Activated naive CD8-positive, alpha-beta T cell treated with anti-CD3 and anti-CD28 coated beads, Interleukin-2, amount 10 ng/mL, durations not matched to agents 7 days and 5 days (primary cell): ENCODE measurements around the gene EXD3. TPM values are rescaled to one million over a fixed set of nuclear protein-coding genes. Genes with fewer than 3 reads are reported as not detected.
A peak's percentile ranks its signal among the peaks of the same experiment; 100 is the strongest.
"Not testable (repeated sequence)": the region's sequence is repeated elsewhere in the genome, so short reads cannot be mapped to it uniquely, and the experiment has no call there.

Experiments
- ATAC-seq: fragments of 150-1000 bp; cut with Tn5 transposase; one replicate; pipeline ENCODE4 v1.10.0; 2021; ENCODE audit warnings: low read depth, moderate library complexity
- POLR2A ChIA-PET: fragments of 350-600 bp; sonication (Branson Sonifier 250); formaldehyde crosslinking; loops from one replicate; lab custom pipeline; 2021; ENCODE audit warnings: antibody characterized with exemption; lab: Charles Lee
- DNase-seq: peaks from one replicate; pipeline ENCODE4 v3.0.0; 2021
- H3K27ac Mint-ChIP-seq: one replicate; pipeline ENCODE4 v1.8.0; 2022; ENCODE audit warnings: mild to moderate bottlenecking, mixed read lengths
- H3K27me3 Mint-ChIP-seq: one replicate; pipeline ENCODE4 v1.8.0; 2022; ENCODE audit warnings: mild to moderate bottlenecking, moderate library complexity, mixed read lengths
- H3K36me3 Mint-ChIP-seq: one replicate; pipeline ENCODE4 v1.8.0; 2021; ENCODE audit warnings: mild to moderate bottlenecking, mixed read lengths
- H3K4me1 Mint-ChIP-seq: one replicate; pipeline ENCODE4 v1.8.0; 2021; ENCODE audit warnings: mixed read lengths
- H3K4me3 Mint-ChIP-seq: one replicate; pipeline ENCODE4 v1.8.0; 2022; ENCODE audit warnings: mild to moderate bottlenecking, moderate library complexity, mixed read lengths
- H3K9me3 Mint-ChIP-seq: one replicate; pipeline ENCODE4 v1.8.0; 2021; ENCODE audit warnings: mixed read lengths
- total RNA-seq, 2 experiments: library from RNA; stranded (reverse); gene quantifications; one replicate each; pipeline ENCODE4 v1.2.3, GENCODE V29; 2021

The EXD3 gene
- total RNA-seq, 2 experiments from 2014 or later: 23.4 to 24.7 TPM

DNA sequence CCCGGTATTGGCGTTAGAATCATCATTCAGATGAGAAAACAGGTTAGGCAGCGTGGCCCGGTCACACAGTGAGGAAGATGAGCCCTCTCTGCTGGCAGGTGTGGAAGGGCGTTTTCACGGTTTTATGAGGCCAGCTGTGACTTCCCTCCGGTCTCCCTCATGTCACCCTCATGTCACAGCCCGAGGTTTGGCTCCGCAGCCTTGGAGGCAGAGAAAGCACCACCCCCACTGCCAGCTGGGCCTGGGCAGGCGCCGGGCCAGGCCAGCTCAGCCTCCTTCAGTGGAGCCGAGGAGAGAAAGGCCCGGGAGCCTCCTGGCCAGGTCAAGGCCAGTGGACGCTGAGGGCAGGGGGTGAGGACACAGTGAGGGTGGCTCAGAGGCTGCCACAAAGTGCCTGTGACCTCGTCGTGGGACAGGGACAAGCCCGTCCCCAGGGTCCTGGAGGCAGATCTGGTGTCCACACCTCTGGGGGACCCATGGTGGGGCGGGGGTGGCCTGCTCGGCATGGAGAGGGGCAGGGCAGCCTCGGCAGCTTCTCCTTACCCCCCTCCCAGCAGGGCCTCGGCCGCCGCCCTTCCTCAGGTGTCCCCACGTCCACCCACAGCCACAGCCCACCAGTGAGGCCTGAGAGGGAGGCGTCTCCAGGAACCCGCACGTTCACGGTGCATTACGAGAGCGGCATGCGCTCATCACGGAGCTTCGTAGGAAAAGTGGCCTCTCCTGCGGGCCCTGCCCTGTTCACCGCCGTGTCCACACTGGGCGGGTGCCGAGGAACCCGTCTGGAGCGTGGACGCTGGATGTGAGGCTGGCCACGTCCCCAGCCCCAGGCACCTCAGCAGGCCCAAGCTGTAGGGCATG lies 32.2 kb downstream of the EXD3 start:
- Mint-ChIP-seq H3K4me3 (no peak overlapping the region), H3K9me3 (no peaks in the 10 kb centered on the region), H3K4me1 (peaks cover 2% of the 10 kb centered on the region), H3K36me3 (no peaks in the 10 kb centered on the region), H3K27ac (no peak overlapping the region), H3K27me3 (no peaks in the 10 kb centered on the region)
- DNase-seq: no peak
- POLR2A ChIA-PET: no interaction called here
- ATAC-seq: no peak

DNA sequence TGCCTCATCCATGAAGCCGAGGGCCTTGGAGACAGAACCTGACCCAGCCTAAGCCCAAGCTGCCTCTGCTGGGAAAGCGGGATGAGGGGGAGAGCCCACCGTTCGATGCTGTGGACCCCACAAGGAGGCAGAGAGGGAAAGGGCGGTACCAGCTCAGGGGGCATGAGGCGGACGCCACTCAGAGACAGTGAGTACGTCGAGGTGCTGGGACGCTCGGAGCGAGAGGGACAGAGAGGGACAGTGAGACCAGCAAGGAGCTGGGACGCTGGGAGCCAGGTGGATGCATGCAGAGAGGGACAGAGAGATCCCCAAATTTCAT lies 33.6 kb downstream of the EXD3 start:
- ATAC-seq (no peak), DNase-seq (no peak)
- Mint-ChIP-seq H3K4me3 (no peak overlapping the region), H3K36me3 (no peaks in the 10 kb centered on the region), H3K27ac (no peak overlapping the region), H3K27me3 (no peaks in the 10 kb centered on the region), H3K9me3 (no peaks in the 10 kb centered on the region), H3K4me1 (peaks cover 2% of the 10 kb centered on the region)
- POLR2A ChIA-PET: no interaction called here

DNA sequence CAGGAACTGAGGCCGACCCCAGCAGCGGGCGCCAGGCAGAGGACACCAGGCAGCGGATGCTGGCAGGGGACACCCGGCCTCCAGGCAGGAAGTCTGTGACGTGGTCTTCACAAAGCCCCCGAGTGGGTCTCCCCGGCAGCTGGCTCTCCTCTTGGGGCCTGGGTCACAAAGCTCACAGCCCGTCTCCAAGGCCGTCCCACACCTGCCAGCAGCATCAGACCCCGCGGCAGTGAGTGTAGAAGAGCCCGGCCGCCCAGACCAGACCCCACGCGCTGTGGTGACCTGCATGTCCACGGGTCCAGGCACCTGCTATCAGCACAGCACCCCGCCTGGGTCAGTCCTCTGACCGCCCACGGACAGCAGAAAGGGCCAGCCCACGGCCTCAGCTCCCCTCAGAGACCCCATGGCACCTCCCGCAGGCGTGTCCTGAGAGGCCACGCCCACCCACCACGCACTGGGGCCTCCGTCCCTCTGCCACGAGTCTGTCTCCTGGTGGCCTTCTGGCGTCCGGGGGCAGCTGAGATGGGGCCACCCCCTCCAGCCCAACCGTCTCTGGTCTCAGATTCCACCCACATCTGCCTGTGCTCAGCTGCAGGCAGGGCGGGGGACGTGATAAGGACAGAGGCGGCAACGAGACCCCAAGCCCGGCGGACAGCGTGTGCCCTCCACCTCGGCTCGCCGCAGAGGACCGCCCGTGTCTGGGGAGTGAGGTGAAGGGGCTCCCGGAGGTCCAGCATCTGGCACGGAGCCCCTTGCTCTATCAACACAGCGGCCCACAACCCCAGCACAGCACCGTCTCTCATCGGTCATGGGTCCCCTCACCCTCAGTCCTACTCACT lies 34.2 kb downstream of the EXD3 start:
- POLR2A ChIA-PET: interaction anchor here (2.1 kb wide), 1 partner anchor 87 kb away, joined by 6 read pairs; the partner anchor contains the start of gene NRARP
- Mint-ChIP-seq H3K9me3 (no peaks in the 10 kb centered on the region), H3K27me3 (no peaks in the 10 kb centered on the region), H3K4me1 (peaks cover 2% of the 10 kb centered on the region), H3K4me3 (no peak overlapping the region), H3K27ac (peak overlapping the region; percentile 61), H3K36me3 (no peaks in the 10 kb centered on the region)
- ATAC-seq (no peak), DNase-seq (no peak)

DNA sequence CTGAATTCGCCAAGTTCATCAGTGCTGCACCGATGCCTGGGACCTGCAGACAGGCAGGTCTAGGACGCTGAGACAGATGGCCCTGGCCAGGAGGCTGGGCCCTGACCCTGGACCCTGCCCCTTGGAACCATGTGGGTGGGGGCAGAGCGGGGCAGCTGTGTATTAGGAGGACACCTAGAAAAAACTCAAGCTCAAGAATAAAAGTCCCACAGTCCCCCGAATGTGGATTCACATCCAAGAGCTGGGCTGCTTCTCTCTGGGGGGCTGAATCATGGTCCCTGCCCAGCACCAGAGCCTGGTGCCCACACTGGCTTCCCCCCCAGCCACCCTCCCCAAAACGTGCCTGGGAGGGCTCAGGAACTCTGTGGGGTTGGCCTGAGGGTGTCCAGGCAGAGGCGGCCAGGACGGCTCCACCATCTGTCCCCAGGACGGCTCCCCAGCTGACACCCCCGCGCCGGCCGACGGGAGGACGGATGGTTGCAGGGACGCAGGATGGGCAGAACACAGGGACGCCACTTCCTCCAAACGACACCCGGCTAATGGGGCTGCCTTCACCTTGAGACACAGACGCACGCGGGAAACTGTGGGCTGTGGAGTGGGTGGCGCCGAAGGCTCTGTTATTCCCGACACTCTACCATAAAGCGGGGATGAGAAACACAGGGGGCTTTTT lies 34.9 kb downstream of the EXD3 start:
- H3K27me3 Mint-ChIP-seq: no peaks in the 10 kb centered on the region
- DNase-seq: no peak
- peak overlapping the region; percentile 84 for H3K27ac Mint-ChIP-seq
- H3K36me3 Mint-ChIP-seq: no peaks in the 10 kb centered on the region
- H3K4me1 Mint-ChIP-seq: peaks cover 2% of the 10 kb centered on the region
- POLR2A ChIA-PET: interaction anchor here (1.0 to 2.1 kb wide), 2 partner anchors 68 to 86 kb away, joined by 3 to 6 read pairs; partner anchors contain the start of gene NRARP
- H3K9me3 Mint-ChIP-seq: no peaks in the 10 kb centered on the region
- no peak for ATAC-seq
- no peak overlapping the region for H3K4me3 Mint-ChIP-seq

DNA sequence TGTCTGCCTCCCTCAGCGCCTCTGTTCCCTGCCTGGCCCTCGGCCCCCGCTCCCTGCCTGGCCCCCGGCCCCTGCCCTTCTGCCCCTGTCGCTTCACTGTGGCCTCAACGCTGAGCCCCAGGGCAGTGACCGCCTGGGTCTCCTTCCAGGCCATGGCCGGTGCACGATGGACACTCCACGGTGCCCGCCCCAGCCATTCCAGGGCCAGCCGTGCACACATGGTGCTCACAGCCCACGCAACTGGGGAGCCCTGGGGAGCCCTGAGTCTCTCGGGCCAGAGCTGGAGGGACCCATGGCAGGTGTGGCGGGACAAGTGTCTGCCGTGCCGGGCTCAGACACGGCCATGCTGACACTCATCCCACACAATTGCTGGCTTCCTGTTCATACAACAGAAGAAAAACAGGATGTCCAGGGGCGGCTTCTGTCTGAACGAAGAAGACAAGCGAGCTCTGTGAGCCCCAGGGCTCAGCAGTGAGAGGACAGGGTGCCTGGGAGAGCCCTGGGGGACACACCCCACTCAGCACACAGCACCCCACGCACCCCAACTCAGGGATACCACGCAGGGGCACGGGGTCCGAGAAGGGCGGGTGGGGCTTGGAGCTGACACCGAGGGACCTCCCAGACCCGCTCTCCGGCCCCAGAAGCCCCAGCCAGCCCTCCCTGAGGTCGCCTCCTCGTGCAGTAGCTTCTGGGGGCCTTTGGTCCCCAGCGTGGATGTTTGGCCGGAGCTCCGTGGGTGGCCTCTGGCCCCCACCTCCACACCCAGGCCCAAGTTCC lies 35.7 kb downstream of the EXD3 start:
- ATAC-seq (peak; percentile 76), DNase-seq (no peak)
- Mint-ChIP-seq H3K27ac (peak overlapping the region; percentile 84), H3K9me3 (no peaks in the 10 kb centered on the region), H3K4me1 (peaks cover 2% of the 10 kb centered on the region), H3K4me3 (peak overlapping the region; percentile 28), H3K27me3 (no peaks in the 10 kb centered on the region), H3K36me3 (no peaks in the 10 kb centered on the region)
- POLR2A ChIA-PET: interaction anchor here (1.0 to 2.1 kb wide), 3 partner anchors 67 to 257 kb away, joined by 3 to 6 read pairs (median 3); partner anchors contain the start of gene NRARP

DNA sequence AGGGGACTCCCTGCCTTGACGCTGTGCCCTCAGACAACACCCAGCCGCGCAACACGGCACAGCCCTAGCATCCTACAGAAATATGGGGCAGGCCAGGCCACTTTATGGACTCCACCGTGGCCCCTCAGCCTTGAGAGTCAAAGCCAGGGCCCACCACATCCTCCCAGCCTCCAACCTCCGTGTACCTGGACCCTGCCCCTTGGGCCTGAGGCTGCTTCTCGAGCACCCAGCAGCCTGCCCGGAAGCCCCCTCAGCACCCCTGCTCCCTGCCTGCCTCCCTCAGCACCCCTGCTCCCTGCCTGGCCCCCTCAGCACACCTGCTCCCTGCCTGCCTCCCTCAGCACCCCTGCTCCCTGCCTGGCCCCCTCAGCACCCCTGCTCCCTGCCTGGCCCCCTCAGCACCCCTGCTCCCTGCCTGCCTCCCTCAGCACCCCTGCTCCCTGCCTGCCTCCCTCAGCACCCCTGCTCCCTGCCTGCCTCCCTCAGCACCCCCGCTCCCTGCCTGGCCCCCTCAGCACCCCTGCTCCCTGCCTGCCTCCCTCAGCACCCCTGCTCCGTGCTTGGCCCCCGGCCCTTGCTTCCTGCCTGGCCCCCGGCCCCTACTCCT lies 36.4 kb downstream of the EXD3 start:
- not testable (repeated sequence) for H3K9me3 Mint-ChIP-seq, H3K36me3 Mint-ChIP-seq, H3K27me3 Mint-ChIP-seq, DNase-seq, H3K4me1 Mint-ChIP-seq, ATAC-seq, H3K4me3 Mint-ChIP-seq
- POLR2A ChIA-PET: interaction anchor here (1.0 to 2.1 kb wide), 3 partner anchors 66 to 256 kb away, joined by 3 to 6 read pairs (median 3); partner anchors contain the start of gene NRARP
- peak overlapping the region; percentile 84 for H3K27ac Mint-ChIP-seq

DNA sequence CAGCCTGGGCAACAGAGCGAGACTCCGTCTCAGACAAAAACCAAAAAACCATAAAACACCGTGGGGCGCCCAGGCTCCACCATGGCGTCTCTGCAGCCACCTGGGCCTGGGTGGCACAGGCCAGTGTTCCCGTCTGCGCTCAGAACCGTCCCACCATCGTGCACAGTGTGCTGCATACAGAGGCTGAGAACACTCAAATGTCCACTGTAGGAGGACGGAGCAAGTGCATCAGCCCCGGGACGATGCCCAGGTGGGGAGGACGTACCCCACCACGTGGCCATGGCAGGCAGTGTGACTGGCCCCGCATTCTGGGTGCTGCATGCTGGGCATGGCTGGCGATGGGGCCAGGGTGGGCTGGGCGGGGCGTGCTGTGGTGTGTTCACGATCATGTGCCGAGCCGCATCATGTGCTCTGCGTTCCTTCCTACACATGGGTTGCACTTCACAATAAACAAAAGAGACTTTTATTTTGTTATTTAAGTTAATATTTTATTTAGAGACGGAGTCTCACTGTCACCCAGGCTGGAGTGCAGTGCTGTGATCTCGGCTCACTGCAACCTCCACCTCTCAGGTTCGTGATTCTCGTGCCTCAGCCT lies 37.8 kb downstream of the EXD3 start:
- Mint-ChIP-seq H3K4me3 (no peak overlapping the region), H3K27ac (no peak overlapping the region), H3K9me3 (no peaks in the 10 kb centered on the region), H3K27me3 (no peaks in the 10 kb centered on the region), H3K4me1 (no peaks in the 10 kb centered on the region), H3K36me3 (no peaks in the 10 kb centered on the region)
- ATAC-seq (no peak), DNase-seq (no peak)
- POLR2A ChIA-PET: no interaction called here

DNA sequence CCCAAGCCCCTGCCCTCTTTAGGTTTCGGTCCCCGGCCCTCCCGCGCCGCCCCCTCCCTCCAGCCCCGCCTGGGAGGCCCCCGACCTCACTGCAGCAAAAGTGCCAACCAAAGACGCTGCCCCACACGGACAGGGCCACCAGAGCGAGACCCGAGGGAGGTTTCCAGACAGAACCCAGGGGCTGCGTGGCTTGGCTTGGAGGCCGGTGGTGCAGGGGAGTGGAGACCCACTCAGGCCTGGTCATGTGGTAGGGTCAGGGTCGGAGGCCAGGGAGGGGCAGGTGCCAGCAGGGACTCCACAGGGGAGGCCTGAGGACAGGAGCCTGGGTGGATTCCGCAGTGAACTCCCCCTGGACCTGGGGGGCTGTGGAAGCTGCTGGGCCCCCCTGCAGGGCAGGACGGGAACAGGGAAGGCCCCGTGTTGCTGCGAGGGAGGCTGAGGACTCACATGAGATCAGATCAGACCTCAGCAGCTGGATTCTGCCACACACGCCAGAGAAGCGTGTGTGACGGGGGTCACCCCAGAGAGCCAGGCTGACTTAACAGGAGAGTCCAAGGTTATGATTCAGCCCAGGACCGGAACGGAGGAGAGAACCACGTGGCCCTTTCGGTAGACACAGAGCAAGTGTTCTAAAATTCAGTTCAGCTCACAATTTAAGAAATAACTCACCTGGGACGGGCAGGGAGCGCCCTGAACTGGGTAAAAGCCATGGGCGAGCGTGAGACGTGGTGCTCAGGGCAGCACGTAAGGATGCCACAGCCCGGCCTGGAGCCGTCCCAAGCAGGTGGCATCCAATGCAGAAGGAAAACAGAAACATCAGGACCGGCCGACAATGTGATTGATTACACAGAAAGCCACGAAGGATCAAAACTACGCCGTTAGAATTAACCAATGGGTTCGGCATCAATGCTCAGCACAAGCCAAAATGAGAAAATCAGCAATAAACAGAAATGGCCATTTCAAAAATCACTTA lies 38.9 kb downstream of the EXD3 start:
- POLR2A ChIA-PET: interaction anchor here (0.6 kb wide), 1 partner anchor 687 kb away, joined by 3 read pairs; no protein-coding TSS in a partner anchor
- Mint-ChIP-seq H3K4me3 (no peak overlapping the region), H3K36me3 (no peaks in the 10 kb centered on the region), H3K9me3 (peaks cover 2% of the 10 kb centered on the region), H3K4me1 (no peaks in the 10 kb centered on the region), H3K27ac (no peak overlapping the region), H3K27me3 (no peaks in the 10 kb centered on the region)
- no peak for ATAC-seq
- DNase-seq: no peak

DNA sequence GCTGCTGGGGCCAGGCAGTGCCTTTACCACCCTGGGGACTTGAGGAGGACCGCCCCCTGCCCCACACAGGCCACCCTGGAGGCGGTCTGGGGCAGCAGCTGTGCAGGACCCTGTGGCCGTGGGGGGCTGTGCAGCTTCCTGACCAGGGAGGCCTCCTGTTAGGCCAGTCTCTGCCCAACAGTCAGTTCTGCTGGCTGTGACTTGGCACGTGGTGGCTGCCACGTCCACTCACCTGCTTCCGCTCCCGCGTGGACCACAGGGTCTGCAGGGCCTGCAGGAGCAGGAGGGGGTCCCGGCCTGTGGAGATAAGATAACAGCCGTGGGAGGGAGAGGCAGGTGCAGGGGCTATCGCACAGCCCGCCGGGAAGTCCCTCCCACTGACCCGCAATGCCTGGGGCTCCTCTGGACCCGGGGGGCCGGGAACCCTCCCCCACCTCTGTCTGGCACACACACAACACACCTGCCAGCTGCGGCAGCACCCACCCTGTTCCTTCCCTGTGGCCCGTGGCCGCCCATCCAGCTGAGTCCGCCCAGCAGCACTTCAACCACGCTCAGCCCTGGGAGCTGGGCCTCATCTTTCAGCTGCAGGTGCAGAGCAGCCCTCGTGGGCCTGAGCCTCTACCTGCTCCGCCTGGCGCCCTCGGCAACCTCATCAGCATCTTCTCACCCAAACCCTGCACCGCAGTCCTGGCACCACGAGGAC lies 39.7 kb downstream of the EXD3 start:
- peaks cover 4% of the 10 kb centered on the region for H3K36me3 Mint-ChIP-seq
- no peaks in the 10 kb centered on the region for H3K27me3 Mint-ChIP-seq
- POLR2A ChIA-PET: no interaction called here
- peaks cover 5% of the 10 kb centered on the region for H3K9me3 Mint-ChIP-seq
- no peak for ATAC-seq
- H3K4me3 Mint-ChIP-seq: no peak overlapping the region
- H3K4me1 Mint-ChIP-seq: no peaks in the 10 kb centered on the region
- no peak for DNase-seq
- H3K27ac Mint-ChIP-seq: no peak overlapping the region

DNA sequence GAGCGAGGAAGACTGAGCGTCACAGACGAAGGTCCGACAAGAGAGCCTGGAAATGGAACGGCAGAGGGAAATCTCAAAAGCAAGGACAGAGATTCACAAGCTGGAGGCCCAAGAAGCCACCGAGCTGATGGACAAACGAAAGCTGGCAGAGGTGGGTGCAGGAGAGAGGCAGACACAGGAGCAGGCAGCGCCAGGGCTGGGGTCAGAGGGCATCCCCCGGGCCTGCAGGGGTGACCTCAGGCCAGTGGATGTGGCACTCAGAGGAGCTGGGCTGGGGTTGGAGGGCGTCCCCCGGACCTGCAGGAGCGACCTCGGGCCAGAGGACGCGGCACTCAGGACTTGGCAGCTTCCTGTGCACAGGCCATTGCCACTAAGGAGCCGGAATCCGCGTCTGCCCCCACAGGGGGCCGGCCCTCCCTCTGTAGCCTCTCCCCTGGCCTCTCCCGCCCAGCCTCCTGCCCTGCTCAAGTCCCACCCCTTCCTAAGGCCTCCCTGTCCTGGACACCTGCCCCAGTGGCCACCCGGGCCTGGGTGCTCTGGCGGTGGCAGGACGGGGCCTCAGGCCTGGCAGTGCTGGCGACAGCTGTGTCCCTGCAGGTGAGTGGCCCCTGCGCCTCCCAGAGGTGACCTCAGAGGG lies 40.4 kb downstream of the EXD3 start:
- peaks cover 5% of the 10 kb centered on the region for H3K9me3 Mint-ChIP-seq
- H3K27ac Mint-ChIP-seq: no peak overlapping the region
- no peaks in the 10 kb centered on the region for H3K27me3 Mint-ChIP-seq
- DNase-seq (no peak), ATAC-seq (no peak)
- peaks cover 4% of the 10 kb centered on the region for H3K36me3 Mint-ChIP-seq
- POLR2A ChIA-PET: no interaction called here
- H3K4me3 Mint-ChIP-seq: no peak overlapping the region
- no peaks in the 10 kb centered on the region for H3K4me1 Mint-ChIP-seq
